ENCODE measurements around the gene FLOT1. TPM values are rescaled to one million over a fixed set of nuclear protein-coding genes. Genes with fewer than 3 reads are reported as not detected.

FLOT1 gene
- total RNA-seq, 2 donors from 2014 or later, result 157 to 167 TPM

DNA sequence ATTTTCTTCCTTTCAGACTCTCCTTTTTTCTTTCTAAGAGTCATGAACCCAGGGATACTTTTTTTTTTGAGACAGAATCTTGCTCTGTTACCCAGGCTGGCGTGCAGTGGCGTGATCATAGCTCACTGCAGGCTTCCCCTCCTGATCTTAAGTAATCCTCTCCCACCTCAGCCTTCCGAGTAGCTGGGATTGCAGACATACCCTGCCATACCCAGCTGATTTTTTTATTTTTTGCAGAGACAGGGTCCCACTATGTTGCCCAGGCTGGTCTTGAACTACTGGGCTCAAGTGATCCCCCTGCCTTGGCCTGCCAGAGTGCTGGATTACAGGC lies 34.6 kb upstream of the FLOT1 start:
- H3K4me1 ChIP-seq, result peaks cover 0 to 42% of the 10 kb centered on the region in 2 donors
- no peak overlapping the region for H3K4me3 ChIP-seq
- no peak for TF ChIP-seq CTCF (IDR thresholded peaks at IDR 0.05)
- H3K27me3 ChIP-seq, result no peaks in the 10 kb centered on the region
- DNase-seq (ENCODE audit: low spot score), result no peak
- no peak overlapping the region for H3K27ac ChIP-seq
- no peaks in the 10 kb centered on the region for H3K9me3 ChIP-seq
- H3K36me3 ChIP-seq, result no peaks in the 10 kb centered on the region

DNA sequence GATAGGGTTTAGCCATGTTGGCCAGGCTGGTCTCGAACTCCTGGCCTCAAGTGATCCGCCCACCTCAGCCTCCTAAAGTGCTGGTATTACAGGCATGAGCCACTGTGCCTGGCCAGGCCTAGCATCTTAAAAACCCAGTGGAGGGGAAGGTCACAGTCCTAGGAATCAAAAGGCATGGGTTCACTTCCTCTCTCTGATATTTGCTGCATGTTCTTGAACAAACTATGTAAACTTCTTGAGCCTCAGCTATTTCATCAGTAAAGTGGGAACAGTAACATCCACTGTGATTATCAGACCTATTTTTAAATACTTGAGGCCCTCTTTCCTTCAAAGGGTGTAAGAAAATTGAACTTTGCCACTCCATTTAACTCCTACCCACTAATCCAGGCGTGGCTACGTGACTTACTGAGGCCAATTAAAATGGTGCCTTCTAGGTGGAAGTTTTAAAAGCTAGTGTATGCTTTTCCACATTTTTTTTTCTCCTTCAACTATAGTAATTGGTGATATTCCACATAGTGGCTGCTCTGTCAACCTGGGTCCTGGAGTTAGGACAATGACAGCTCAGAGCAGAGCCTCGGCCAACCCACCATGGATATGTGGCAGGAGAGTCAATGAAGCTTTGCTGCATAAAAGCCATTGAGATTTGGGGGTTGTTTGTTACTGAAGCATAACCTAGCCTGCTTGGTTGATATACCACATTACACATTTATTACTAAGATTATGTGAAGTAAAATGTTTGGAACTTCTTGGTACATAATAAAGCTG lies 34.1 kb upstream of the FLOT1 start:
- H3K4me1 ChIP-seq, result peaks cover 0 to 37% of the 10 kb centered on the region in 2 donors
- TF ChIP-seq CTCF (IDR thresholded peaks at IDR 0.05), result no peak
- DNase-seq (ENCODE audit: low spot score), result no peak
- no peaks in the 10 kb centered on the region for H3K36me3 ChIP-seq
- no peak overlapping the region for H3K27ac ChIP-seq
- no peaks in the 10 kb centered on the region for H3K9me3 ChIP-seq
- H3K27me3 ChIP-seq, result no peaks in the 10 kb centered on the region
- H3K4me3 ChIP-seq, result no peak overlapping the region

DNA sequence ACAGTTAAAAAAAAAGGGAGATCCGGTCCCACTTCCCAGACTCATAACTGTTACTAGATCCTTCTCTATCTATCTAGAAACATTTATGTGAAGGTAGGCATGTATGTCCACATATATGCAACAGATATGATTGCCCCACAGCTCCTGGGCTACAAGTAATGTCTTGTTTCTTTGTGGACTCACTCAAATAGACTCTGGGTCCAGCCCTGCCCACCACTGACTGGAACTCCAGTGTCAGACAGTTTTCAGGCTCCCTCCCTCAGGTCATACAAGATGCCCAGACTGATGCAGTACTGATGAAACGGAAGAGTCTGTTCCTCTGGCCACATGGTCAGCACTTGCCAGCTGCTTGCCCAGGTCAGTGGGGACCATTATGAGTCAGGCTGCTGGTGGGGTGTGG lies 32.6 kb upstream of the FLOT1 start:
- TF ChIP-seq CTCF (IDR thresholded peaks at IDR 0.05), result no peak

DNA sequence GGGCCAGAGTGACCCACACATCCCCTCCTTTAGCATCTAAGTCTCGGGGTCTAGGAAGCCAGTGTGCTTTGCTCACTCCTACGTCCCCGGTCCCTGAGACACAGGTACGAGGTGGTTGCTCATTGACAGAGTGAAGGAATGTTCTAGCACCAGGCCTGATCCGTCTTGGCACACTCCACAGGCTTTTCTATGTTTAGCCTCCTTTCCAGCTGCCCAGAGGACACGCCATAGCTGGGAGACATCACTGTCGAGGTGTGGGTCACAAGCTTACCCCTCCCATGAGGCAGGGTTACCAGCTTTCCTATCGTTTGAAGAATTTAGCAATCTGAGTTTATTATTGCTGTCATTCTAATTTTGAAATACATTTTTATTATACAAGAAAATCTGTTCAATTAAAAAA lies 32.2 kb upstream of the FLOT1 start:
- peak overlapping the region; percentile 6 to 45 for H3K27ac ChIP-seq
- DNase-seq (ENCODE audit: low spot score), result no peak
- TF ChIP-seq CTCF (IDR thresholded peaks at IDR 0.05), result no peak
- H3K27me3 ChIP-seq, result no peaks in the 10 kb centered on the region
- H3K36me3 ChIP-seq, result no peaks in the 10 kb centered on the region
- H3K4me3 ChIP-seq, result no peak overlapping the region
- peaks cover 0 to 21% of the 10 kb centered on the region in 2 donors for H3K4me1 ChIP-seq
- no peaks in the 10 kb centered on the region for H3K9me3 ChIP-seq

More for the DNA sequence above, 32.6 kb upstream of the FLOT1 start:
- DNase-seq (ENCODE audit: low spot score), result no peak
- peaks cover 0 to 22% of the 10 kb centered on the region in 2 donors for H3K4me1 ChIP-seq
- no peaks in the 10 kb centered on the region for H3K27me3 ChIP-seq
- no peaks in the 10 kb centered on the region for H3K36me3 ChIP-seq
- no peak overlapping the region for H3K4me3 ChIP-seq
- no peaks in the 10 kb centered on the region for H3K9me3 ChIP-seq
- peak overlapping the region; percentile 1 to 45 for H3K27ac ChIP-seq

DNA sequence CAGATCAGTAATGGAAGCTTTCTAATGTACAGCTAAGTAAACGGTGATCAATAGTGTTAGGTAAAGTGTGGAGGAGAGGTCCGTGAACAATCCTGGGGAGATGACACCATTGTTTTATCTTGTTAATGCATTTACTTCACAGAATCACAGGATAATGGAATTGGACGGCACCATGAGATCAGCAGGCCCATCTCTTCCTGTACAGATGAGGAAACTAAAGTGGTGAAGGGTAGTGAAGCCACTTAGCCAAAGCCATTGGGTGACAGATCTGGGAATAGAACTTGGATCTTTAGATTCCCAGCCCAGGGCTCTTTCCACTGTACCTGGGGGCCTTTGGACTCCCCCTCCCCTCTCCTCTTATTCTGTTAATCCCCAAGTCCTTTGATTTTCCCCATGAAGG lies 28.1 kb upstream of the FLOT1 start:
- no peak for TF ChIP-seq CTCF (IDR thresholded peaks at IDR 0.05)
- peak overlapping the region in 1 of 2 donors; percentile 81 for H3K27ac ChIP-seq

More for the DNA sequence above, 28.1 kb upstream of the FLOT1 start:
- peaks cover 3 to 31% of the 10 kb centered on the region in 2 donors for H3K4me1 ChIP-seq
- no peak for DNase-seq (ENCODE audit: low spot score)
- H3K4me3 ChIP-seq, result no peak overlapping the region
- H3K9me3 ChIP-seq, result no peaks in the 10 kb centered on the region
- H3K36me3 ChIP-seq, result no peaks in the 10 kb centered on the region
- H3K27me3 ChIP-seq, result no peaks in the 10 kb centered on the region

Measured in right atrium auricular region (tissue), 2 donors.